NB4 (cell line): Measurements from ENCODE around the gene WNT2.

ENCODE experiments used
- CTCF ChIP-seq: IDR thresholded peaks from one replicate; pipeline ENCODE4 v1.5.1; 2012; ENCODE audit warnings: low read depth, low read length
- MAX ChIP-seq: IDR thresholded peaks from 2 replicates; pipeline ENCODE4 v1.6.1; 2011; ENCODE audit warnings: low read depth, low read length
- MYC ChIP-seq: IDR thresholded peaks from 2 replicates; pipeline ENCODE4 v1.6.1; 2011; ENCODE audit warnings: low read depth, low read length
- POLR2A ChIP-seq: IDR thresholded peaks from 2 replicates; pipeline ENCODE4 v1.6.1; 2011; ENCODE audit warnings: mild to moderate bottlenecking; ENCODE audit not compliant: insufficient read length; ENCODE audit errors: extremely low read depth

GRCh38 chr7:117278040-117278439 is 44.8 kb downstream of the WNT2 start:
- TF ChIP-seq CTCF (no peak), POLR2A (no peak), MAX (no peak), MYC (no peak)
